HG03558 (cell line): ENCODE data around the gene SLC25A48.
"Not testable (repeated sequence)": the region's sequence is repeated elsewhere in the genome, so short reads cannot be mapped to it uniquely, and the experiment has no call there.

Source experiments
- ATAC-seq: cut with Tn5 transposase; IDR thresholded peaks from one replicate; pipeline ENCODE4 v1.9.1; 2021; ENCODE audit warnings: moderate number of reproducible peaks; ENCODE audit not compliant: unreplicated experiment; ENCODE audit errors: extremely low read depth

Gene SLC25A48

DNA sequence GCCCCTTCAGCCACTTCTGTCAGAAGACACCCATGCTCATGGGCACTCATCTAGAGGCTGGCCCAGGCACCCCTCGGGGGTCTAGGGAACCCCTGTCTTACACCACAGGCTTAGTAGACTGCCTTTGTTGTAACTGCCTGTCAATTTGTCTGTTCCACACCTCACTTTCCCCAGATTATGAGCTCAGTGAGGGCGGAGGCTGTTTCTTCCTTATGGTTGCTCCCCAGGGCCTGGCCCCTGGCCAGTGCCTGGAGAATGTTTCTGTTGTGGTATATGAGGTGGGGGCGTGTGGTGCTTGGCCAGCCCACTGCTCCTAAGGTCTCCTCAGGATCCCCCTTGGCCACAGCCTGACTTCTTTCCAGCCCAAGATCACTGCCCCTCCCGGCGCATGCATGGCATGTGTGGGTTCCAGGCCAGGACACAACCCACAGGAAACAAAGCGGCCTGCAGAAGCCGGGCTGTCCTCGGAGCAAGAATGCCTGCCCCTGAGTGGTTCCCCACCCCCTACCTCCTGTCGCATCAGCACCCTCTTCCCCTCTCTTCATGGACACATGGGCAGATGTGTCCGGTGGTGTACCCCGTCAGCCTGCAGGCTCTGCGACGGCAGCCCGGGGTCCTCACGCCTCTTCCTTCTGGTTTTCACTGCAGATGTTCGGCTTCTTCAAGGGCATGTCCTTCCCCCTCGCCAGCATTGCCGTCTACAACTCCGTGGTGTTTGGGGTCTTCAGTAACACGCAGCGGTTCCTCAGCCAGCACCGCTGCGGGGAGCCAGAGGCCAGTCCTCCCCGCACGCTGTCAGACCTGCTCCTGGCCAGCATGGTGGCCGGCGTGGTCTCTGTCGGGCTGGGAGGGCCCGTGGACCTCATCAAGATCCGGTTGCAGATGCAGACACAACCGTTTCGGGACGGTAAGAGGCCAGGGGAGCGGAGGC is 17.7 kb downstream of the SLC25A48 start:
- no peak for ATAC-seq

GRCh38 chr5:135857630-135858311 is 23.3 kb downstream of the SLC25A48 start:
- ATAC-seq: no peak

GRCh38 chr5:135859186-135859585 is 24.7 kb downstream of the SLC25A48 start:
- not testable (repeated sequence) for ATAC-seq

DNA sequence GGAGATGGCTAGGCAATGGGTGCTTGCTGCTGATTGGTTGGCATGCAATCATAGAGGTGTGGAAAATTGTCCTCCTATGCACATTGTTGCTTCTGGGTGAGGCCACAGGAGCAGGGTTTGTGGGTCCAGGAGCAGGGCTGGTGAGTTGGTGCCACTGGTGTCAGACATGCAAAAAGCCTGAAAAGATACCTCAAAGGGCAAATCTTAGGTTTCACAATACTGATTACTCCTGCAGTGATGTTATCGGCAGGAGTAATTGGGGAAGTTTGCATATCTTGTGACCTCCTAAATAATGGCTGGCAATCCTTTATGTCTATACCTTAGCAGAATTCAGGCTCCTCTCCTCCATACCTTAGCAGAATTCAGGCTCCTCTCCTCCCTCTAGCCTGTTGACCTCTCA is 25.2 kb downstream of the SLC25A48 start:
- no peak for ATAC-seq

GRCh38 chr5:135861641-135862040 is 27.2 kb downstream of the SLC25A48 start:
- no peak for ATAC-seq

GRCh38 chr5:135862086-135862485 is 27.6 kb downstream of the SLC25A48 start:
- no peak for ATAC-seq

DNA sequence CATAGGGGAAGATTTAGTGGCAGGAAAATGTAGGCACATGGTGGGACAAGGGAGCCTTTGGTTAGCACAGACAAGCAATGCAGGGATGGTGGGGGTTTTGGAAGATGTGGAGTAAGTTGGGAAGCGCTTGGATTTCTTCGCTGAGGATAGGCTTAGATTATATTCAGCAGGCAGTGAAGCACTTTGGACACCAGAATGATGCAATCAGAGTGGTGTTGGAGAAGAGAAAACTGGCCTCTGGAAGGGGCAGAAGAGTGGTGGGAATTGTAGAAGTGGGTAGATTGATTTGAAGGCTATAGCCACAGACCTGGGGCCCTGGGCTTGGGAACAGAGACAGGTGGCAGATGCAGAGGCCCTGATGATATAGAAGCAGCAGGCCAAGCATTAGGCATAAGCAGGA is 28.3 kb downstream of the SLC25A48 start:
- ATAC-seq: no peak

- no peak for ATAC-seq
Observed at GRCh38 chr5:135864503-135865435, 30.3 kb downstream of the SLC25A48 start.

- ATAC-seq: no peak
Observed at GRCh38 chr5:135866016-135866415, 31.6 kb downstream of the SLC25A48 start.

DNA sequence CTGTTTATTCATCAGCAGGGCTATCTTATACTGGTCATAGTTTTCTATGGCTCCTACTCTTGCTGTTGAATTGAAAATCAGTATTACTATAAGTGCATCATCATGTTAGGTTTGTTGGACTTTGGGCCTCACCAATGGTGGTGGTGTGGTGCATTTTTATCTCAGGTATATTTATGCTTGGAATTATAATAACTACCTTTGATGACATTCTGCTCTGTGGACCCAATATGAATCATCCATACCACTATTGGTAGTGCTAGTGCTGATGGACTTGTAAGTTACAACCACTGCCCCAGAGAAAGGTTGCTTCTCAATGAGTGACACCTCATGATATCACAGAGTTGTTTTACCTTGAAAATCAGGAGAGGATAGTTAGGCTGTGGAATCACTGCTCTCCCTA is 33.1 kb downstream of the SLC25A48 start:
- ATAC-seq: no peak

DNA sequence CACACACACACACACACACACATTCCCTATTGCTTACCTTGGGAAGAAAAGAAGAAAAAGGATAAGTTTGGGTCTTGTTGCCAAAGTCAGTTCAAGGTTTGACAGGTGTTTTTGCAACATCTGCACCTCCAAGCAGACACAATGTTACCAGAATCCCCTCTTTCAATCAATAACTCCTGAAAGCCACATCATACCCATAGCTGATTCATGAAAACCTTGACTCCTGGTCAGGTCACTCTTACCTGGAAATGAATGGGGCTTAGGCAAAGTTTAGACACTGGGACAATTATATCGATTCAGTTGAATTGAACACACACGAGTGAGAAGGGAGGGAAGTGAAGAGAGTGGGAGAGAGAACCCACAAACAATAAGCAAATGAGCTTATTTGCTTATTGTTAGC is 34.2 kb downstream of the SLC25A48 start:
- ATAC-seq: no peak

DNA sequence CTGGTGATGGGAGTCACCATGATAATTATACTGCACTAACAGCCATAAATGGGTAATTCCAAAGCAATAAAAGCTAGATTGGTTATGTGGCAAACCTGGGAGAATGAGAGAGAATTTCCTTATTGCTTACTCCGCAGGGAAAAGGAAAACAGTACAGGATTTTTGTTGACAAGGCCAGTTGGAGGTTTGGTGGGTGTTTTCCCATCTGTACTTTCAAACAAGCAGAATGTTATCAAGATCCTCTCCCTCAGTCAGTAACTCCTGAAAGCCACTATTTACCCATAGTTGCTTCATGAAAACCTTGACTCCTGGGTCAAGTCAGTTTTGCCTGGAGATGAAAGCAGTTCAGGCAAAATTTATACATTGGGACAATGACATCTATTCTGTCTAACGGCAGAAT is 34.8 kb downstream of the SLC25A48 start:
- no peak for ATAC-seq

- ATAC-seq: no peak
Observed at GRCh38 chr5:135869935-135870334, 35.5 kb downstream of the SLC25A48 start.

- ATAC-seq: no peak
Observed at GRCh38 chr5:135871268-135871915, 36.9 kb downstream of the SLC25A48 start.

- ATAC-seq: no peak
Observed at GRCh38 chr5:135873831-135874230, 39.4 kb downstream of the SLC25A48 start.

DNA sequence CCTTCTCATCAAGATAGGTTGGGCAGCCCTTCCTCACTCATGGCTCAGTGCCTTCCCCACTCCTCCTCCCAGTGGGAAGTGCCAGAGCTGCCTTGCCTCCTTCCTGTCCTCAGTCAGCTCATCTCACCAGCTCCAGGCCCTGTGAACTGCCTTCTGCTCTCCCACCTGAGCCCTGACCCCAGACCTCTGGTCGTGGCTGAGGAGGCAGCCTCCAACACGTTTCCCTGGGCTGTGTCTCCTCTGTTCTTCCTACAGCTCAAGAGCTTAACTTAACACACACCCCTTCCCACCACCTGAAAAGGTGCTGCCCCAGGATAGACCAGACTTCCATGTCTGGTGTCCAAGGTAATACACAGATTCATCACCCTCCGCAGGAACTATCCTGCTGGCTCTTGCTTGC is 40.0 kb downstream of the SLC25A48 start:
- ATAC-seq: no peak

DNA sequence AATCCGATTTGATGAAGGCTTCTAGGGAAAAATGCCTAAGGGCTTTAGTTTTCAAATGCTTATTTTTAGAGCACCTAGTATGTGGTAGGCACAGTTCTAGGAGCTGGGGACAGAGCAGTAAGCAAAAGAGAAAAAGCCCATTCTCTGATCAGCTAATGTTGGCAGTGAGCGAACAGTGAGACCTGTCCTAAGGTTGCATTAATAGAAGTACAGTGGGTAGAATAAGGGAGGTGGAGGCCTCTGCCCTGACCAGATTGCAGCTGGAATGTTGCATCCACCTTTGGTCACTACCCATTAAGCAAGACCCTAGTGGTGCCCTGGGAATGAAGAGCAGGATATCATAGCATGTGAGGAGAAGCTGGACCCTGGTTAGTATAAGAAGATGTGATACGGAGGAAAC is 41.1 kb downstream of the SLC25A48 start:
- ATAC-seq: no peak

GRCh38 chr5:135876146-135876545 is 41.7 kb downstream of the SLC25A48 start:
- no peak for ATAC-seq

GRCh38 chr5:135877570-135878155 is 43.2 kb downstream of the SLC25A48 start:
- no peak for ATAC-seq
